Endothelial cell of umbilical vein (primary cell): Measurements from ENCODE around the gene SRCAP. TPM values are rescaled to one million over a fixed set of nuclear protein-coding genes. Genes with fewer than 3 reads are reported as not detected.
A peak's percentile ranks its signal among the peaks of the same experiment; 100 is the strongest.

Experiments
- BruUV-seq: library from RNA; stranded (reverse); fragments of 400-500 nt; replicated peaks from 2 replicates; lab custom pipeline; 2021; lab: Mats Ljungman, UMichigan
- CTCF ChIA-PET: fragments of 300-600, 350-600 bp; sonication (Branson Sonifier 250); formaldehyde crosslinking; loops from one replicate; lab custom pipeline; 2021; ENCODE audit warnings: antibody characterized with exemption, inconsistent platforms; lab: Charles Lee
- POLR2A ChIA-PET: fragments of 300-600, 350-600 bp; sonication (Branson Sonifier 250); formaldehyde crosslinking; loops from one replicate; lab custom pipeline; 2021; ENCODE audit warnings: antibody characterized with exemption, inconsistent platforms; lab: Charles Lee
- DNase-seq: peaks from one replicate; pipeline ENCODE4 v3.0.0-alpha.2; 2011; ENCODE audit warnings: low read depth, low spot score
- FAIRE-seq: peaks from 2 replicates; lab custom pipeline; 2011; peaks lifted over from hg19 to GRCh38; lab: Jason Lieb, UNC
- H2AFZ ChIP-seq: 2 replicates; pipeline ENCODE4 v1.6.0; 2012; ENCODE audit warnings: low read depth, low read length, control low read depth, inconsistent platforms
- H3K27ac ChIP-seq: 2 replicates; pipeline ENCODE4 v1.5.1; 2011; ENCODE audit warnings: low read depth, mild to moderate bottlenecking, control low read depth, low read length, moderate library complexity; ENCODE audit not compliant: insufficient read depth
- H3K27me3 ChIP-seq, 2 experiments: 2 replicates each; pipeline versions ENCODE4 v1.6.0 to v1.6.1; 2011; ENCODE audit warnings: low read length in 2 of 2, mixed read lengths in 1 of 2; ENCODE audit not compliant: control insufficient read depth in 2 of 2, insufficient read depth in 2 of 2
- H3K36me3 ChIP-seq, 2 experiments: 2 replicates in 1 of 2; 3 replicates in 1 of 2; pipeline ENCODE4 v1.5.1; 2011; ENCODE audit warnings: low read length in 2 of 2, mild to moderate bottlenecking in 1 of 2, moderate library complexity in 1 of 2; ENCODE audit not compliant: control insufficient read depth in 2 of 2, insufficient read depth in 2 of 2; ENCODE audit errors: extremely low read depth in 1 of 2
- H3K4me1 ChIP-seq: 3 replicates; pipeline ENCODE4 v1.5.1; 2011; ENCODE audit warnings: mild to moderate bottlenecking, low read length; ENCODE audit not compliant: control insufficient read depth, insufficient read depth; ENCODE audit errors: extremely low read depth
- H3K4me2 ChIP-seq: 2 replicates; pipeline ENCODE4 v1.6.1; 2011; ENCODE audit warnings: low read length, control low read depth, mixed read lengths; ENCODE audit not compliant: insufficient read depth
- H3K4me3 ChIP-seq, 3 experiments: fragments of 200-600 bp in 1 of 3; sonication (generic), shearing (Covaris generic) in 1 of 3; replicated peaks in 1 of 3; 2 replicates each; pipeline ENCODE4 v1.5.1; 2011 to 2016; ENCODE audit warnings: control low read depth in 3 of 3, low read length in 3 of 3, mild to moderate bottlenecking in 2 of 3, inconsistent platforms in 1 of 3, low read depth in 1 of 3, moderate library complexity in 1 of 3; ENCODE audit not compliant: insufficient read depth in 1 of 3
- H3K79me2 ChIP-seq: 2 replicates; pipeline ENCODE4 v1.6.0; 2012; ENCODE audit warnings: low read length, inconsistent platforms; ENCODE audit not compliant: control insufficient read depth, insufficient read depth
- H3K9ac ChIP-seq: replicated peaks from 2 replicates; pipeline ENCODE3; 2011; ENCODE audit warnings: low read length, control low read depth; ENCODE audit not compliant: insufficient read depth; ENCODE audit errors: extremely low read depth
- H3K9me1 ChIP-seq: replicated peaks from 3 replicates; pipeline ENCODE4 v1.6.0; 2011; ENCODE audit warnings: mild to moderate bottlenecking, low read length; ENCODE audit not compliant: control insufficient read depth, insufficient read depth; ENCODE audit errors: extremely low read depth
- H3K9me3 ChIP-seq: replicated peaks from 2 replicates; pipeline ENCODE4 v1.5.1; 2012; ENCODE audit warnings: low read length, inconsistent platforms; ENCODE audit not compliant: control insufficient read depth, insufficient read depth
- H4K20me1 ChIP-seq: replicated peaks from 2 replicates; pipeline ENCODE3; 2011; ENCODE audit warnings: mild to moderate bottlenecking, low read length; ENCODE audit not compliant: control insufficient read depth, insufficient read depth; ENCODE audit errors: extremely low read depth
- CTCF ChIP-seq, 2 donors: IDR thresholded peaks; 1 replicate in 1 of 2; 2 replicates in 1 of 2; pipeline ENCODE4 v1.5.1; 2011; ENCODE audit warnings: low read length in 2 of 2, mild to moderate bottlenecking in 2 of 2, moderate library complexity in 2 of 2, control low read depth in 1 of 2, inconsistent platforms in 1 of 2, low read depth in 1 of 2; ENCODE audit not compliant: insufficient read depth in 1 of 2; ENCODE audit errors: extremely low read depth in 1 of 2
- EZH2 ChIP-seq: IDR thresholded peaks from 2 replicates; pipeline ENCODE4 v1.6.1; 2012; ENCODE audit warnings: borderline replicate concordance, low read depth, mild to moderate bottlenecking, moderate library complexity, low read length, inconsistent platforms; ENCODE audit not compliant: severe bottlenecking
- FOS ChIP-seq: IDR thresholded peaks from 2 replicates; pipeline ENCODE4 v1.6.1; 2011; ENCODE audit warnings: mild to moderate bottlenecking, low read length, moderate library complexity, borderline replicate concordance; ENCODE audit not compliant: insufficient read depth
- MAX ChIP-seq: IDR thresholded peaks from 2 replicates; pipeline ENCODE4 v1.6.1; 2011; ENCODE audit not compliant: insufficient read depth, insufficient read length
- MYC ChIP-seq: IDR thresholded peaks from one replicate; pipeline ENCODE4 v1.6.1; 2011; ENCODE audit warnings: mild to moderate bottlenecking, low read depth, low read length
- POLR2A ChIP-seq: IDR thresholded peaks from 2 replicates; pipeline ENCODE4 v1.6.1; 2012; ENCODE audit warnings: low read depth, mild to moderate bottlenecking, control low read depth, low read length
- dilution Hi-C: fragments of 300-500 bp; cut with MboI; formaldehyde crosslinking; loops from one replicate; pipeline ENCODE4 v1.15.0; 2019; ENCODE audit warnings: low sequenced_read_pairs; ENCODE audit not compliant: extremely low pct_ligation_motif_present
- intact Hi-C: fragments of 100-400 bp; cut with micrococcal nuclease; formaldehyde crosslinking; loops from one replicate; pipeline ENCODE4 v1.10.0; 2022
- polyA plus RNA-seq, 4 experiments: library from polyadenylated mRNA; depleted of rRNA in 3 of 4; stranded (reverse) in 3 of 4; unstranded in 1 of 4; fragments of >200 nt; gene quantifications; 2 replicates each; pipeline versions ENCODE4 v1.2.1 to v1.2.3, GENCODE V29; 2011 to 2012; ENCODE audit warnings: missing spikeins in 1 of 4
- total RNA-seq: library from RNA; stranded (reverse); gene quantifications from 2 replicates; pipeline ENCODE4 v1.2.3, GENCODE V29; 2021

Gene SRCAP
- total and polyA plus RNA-seq, 2 donors (not counting 3 experiments of a cell fraction or from before 2014, with no cell fraction given), result 11.0 to 77.7 TPM

GRCh38 chr16:30654856-30655255, 44.1 kb upstream of the SRCAP start:
- CTCF ChIA-PET, result interaction anchor here (0.6 kb wide), 1 partner anchor 108 kb away, joined by 3 read pairs; no protein-coding TSS in a partner anchor
- TF ChIP-seq FOS, result no peak
- Histone ChIP-seq H3K27ac (no peak overlapping the region), H2AFZ (no peak overlapping the region), H3K79me2 (peaks cover 10% of the 10 kb centered on the region), H3K36me3 (peaks cover 5 to 23% of the 10 kb centered on the region in 2 experiments), H3K9me1 (no peaks in the 10 kb centered on the region), H3K9ac (no peak overlapping the region), H4K20me1 (no peaks in the 10 kb centered on the region), H3K4me1 (peaks cover 16% of the 10 kb centered on the region), H3K4me3 (no peak overlapping the region), H3K9me3 (no peaks in the 10 kb centered on the region), H3K4me2 (no peak overlapping the region), H3K27me3 (no peaks in the 10 kb centered on the region)
- FAIRE-seq (no peak), DNase-seq (no peak)
- POLR2A ChIA-PET, result no interaction called here
- dilution Hi-C loops, result no loop called here
- intact Hi-C loops, result loop anchor here (5.0 to 10.0 kb wide), 2 partner anchors 128 to 560 kb away; partner anchors contain the start of genes TBX6, YPEL3 and ZNF768
- no TSS peak for BruUV-seq

DNA sequence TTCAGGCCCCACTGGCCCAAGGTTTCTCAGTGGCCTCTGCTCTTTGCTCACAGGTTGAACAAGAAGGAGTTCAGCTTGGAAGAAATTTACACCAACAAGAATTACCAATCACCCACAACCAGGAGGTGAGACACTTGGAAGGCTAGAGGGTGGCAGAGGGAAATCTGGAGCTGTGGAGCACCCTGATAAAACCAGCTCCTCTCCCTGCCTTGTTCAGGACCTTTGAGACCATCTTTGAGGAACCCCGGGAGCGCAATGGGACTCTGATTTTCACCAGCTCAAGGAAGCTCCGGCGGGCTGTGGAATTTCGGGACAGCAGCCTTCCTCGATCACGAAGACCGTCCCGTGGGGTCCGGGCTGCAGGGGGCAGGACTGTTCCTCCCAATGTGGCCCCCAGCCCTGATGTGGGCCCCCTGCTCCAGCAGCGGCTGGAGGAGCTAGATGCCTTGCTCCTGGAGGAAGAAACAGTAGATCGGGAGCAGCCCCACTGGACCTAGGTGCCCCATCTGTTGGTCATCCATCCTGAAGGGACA, 43.1 kb upstream of the SRCAP start:
- intact Hi-C loops, result loop anchor here (5.0 to 10.0 kb wide), 2 partner anchors 129 to 561 kb away; partner anchors contain the start of genes TBX6, YPEL3 and ZNF768
- TF ChIP-seq EZH2 (no peak), CTCF (IDR thresholded peaks at IDR 0.05; ENCODE audit: extremely low read depth in 1 of 2, insufficient read depth in 1 of 2, low read depth in 1 of 2, low read length in 2 of 2) (no peak), MAX (no peak), POLR2A (no peak), MYC (no peak)
- H4K20me1 ChIP-seq, result no peaks in the 10 kb centered on the region
- no peak for DNase-seq
- BruUV-seq, result TSS peak; percentile 0
- H3K9me1 ChIP-seq, result no peaks in the 10 kb centered on the region
- H3K79me2 ChIP-seq, result peaks cover 20% of the 10 kb centered on the region
- H3K27me3 ChIP-seq, result no peaks in the 10 kb centered on the region
- no peak overlapping the region for H3K9ac ChIP-seq
- ChIA-PET CTCF (no interaction called here), POLR2A (no interaction called here)
- peaks cover 5 to 26% of the 10 kb centered on the region in 2 experiments for H3K36me3 ChIP-seq
- no peaks in the 10 kb centered on the region for H3K9me3 ChIP-seq
- no peak overlapping the region for H3K4me2 ChIP-seq
- H2AFZ ChIP-seq, result no peak overlapping the region
- H3K4me1 ChIP-seq, result peaks cover 17% of the 10 kb centered on the region
- FAIRE-seq, result no peak
- dilution Hi-C loops, result no loop called here
- H3K27ac ChIP-seq, result no peak overlapping the region
- no peak overlapping the region for H3K4me3 ChIP-seq
